Superior temporal gyrus (tissue), 1 donor: Measurements from ENCODE around the gene CSTPP1.

ENCODE experiments used
- DNase-seq: peaks from one replicate; pipeline ENCODE4 v3.0.0-alpha.2; 2016; ENCODE audit errors: extremely low spot score

CSTPP1 gene, protein sequence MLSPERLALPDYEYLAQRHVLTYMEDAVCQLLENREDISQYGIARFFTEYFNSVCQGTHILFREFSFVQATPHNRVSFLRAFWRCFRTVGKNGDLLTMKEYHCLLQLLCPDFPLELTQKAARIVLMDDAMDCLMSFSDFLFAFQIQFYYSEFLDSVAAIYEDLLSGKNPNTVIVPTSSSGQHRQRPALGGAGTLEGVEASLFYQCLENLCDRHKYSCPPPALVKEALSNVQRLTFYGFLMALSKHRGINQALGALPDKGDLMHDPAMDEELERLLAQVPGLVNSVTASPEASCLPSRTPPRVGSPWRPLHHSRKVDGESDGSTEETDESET

DNA sequence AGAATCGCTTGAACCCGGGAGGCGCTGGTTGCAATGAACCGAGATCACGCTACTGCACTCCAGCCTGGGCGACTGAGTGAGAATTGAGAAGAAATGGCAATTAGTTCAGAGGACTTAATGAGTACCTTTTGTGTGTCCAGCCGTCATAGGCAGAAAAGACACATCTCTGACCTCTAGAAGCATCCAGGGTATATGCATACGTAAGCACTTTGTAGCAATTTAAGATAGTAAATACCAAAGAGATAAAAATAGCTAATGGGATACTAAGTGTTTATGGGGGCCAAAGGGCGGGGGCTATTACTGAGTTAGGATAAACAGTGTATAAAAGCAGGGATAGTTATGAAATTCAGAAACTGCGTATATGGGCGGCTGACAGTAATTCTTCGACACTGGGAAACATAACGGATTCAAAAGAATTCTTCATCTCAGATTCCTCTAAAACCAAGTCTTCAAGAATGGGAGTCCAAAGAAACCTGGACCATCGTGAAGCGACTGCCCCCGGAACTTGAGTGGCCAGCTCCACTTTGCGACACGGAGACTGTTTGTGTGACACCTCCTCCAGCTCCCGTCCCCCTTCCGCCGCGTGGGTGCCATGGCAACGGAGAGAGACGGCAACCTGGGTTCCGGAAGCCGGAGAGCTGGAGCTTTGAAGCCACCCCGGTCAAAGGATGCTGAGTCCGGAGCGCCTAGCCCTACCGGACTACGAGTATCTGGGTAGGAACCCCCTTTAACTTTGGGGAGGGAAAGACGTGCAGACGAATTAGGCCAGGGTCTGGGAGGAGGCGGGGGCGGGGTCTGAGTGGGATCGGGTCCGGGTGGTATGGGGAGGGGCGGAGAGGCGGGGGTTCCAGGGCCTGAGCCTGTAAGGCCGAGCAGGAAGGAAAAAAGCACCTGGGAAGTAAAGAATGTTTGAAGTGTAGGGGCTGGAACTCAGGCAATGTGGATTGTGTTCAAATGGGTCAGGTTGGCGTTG, at the start of gene CSTPP1:
CSTPP1 (plus strand) TSS at position 624 of the 973 bp plus-strand sequence; CDS start at position 669, 45 bp downstream.
- peak; percentile 93 for DNase-seq

DNA sequence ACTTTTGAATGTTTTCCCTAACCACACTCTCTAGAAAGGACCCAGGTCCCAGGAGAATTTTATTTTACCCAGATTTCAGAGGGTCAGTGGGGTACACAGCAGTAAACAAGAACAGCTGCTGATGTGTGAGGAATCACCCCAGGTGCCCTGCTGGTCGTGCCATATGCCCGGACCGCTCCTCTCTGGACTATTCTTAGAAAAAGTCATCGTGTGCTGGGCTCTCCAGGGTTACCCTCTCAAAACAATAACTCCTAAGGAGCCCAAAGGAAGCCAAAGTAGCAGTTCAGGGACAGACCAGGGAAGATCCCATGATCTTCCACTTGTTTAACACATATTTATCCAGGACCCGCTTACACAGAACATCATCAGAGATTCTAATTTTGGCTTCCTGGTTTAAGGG, 47.9 kb upstream of the CSTPP1 start:
- no peak for DNase-seq

DNA sequence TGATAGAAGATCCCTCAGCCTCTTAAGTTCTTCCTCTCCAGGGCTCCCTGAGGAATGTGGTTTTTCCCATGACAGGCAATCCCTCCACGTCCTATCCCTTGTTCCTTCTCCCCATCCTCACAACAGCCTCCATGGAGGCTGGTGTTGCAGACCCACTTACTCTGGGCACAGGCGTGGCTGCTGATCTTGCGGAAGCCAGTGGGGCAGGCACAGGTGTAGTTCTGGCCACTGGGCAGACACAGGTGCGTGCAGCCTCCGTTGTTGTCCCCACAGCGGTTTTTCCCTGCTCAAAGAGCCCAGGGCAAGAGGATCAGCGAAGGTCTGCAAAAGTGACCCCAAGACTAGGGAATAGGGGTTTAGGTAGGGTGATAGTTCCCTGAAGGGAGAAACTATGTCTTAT, 47.3 kb upstream of the CSTPP1 start:
- DNase-seq: no peak

DNA sequence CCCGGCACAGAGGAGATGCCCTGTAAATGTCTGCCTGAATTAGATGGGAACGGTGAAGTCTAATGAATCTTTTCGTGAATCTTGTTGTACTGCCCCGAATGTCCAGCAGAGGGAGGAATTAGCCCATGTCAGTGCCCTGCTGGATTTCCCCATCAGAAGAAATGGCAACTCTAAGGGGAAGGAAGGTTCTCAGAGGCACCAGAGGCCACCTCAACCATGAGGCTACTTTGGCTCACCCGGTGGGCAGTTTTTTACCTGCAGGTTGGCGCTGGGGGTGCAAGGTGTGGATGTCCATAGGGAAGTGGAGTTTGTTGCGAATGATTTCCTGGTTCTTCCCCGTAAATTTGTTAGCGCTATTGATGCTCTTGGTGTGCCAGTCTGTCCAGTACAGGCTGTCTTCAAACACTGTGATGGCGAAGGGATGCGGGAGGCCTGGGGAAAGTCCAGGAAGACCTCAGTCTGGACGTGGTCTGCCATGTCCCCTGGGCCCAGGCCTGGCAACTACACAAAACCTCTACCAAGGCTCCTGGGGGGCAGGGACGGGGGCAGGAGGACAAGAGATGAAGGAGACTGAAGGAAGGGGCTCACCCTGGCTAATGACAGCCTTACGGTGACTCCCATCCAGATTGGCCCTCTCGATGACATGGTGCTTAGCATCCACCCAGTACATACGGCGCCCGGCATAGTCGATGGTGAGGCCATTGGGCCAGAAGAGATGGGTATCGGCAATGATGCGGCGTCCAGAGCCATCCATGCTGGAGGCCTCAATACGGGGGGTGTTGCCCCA, 46.7 kb upstream of the CSTPP1 start:
- peak; percentile 96 for DNase-seq

DNA sequence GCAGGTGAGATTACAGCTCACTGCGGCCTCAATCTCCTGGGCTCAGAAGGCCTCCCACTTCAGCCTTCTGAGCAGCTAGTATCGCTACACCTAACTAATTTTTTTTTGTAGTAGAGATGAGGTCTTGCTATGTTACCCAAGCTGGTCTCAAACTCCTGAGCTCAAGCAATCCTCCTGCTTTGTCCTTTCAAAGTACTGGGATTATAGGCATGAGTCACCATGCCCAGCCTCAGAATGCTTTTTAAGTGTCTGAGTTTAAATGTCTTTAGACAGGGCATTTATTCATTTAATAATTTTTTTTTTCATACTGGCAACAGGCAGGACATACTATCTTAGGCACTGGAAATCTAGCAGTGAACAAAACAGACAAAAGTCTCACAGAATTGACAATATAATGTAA, 45.9 kb upstream of the CSTPP1 start:
- DNase-seq: no peak

DNA sequence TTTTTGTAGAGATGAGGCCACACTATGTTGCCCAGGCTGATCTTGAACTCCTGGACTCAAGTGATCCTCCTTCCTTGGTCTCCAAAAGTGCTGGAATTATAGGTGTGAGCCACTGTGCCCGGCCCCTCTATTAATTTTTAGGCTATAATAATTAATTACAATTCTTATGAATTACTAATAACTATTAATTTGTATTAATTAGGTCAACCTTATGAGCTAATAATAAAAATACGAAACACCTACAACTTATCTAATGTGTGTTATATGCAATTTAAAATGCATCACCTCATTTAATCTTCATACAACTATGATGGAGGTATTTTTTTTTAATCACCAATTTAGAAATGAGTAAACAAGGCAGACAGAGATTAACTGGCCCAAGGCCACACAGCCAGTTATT, 44.5 kb upstream of the CSTPP1 start:
- no peak for DNase-seq

DNA sequence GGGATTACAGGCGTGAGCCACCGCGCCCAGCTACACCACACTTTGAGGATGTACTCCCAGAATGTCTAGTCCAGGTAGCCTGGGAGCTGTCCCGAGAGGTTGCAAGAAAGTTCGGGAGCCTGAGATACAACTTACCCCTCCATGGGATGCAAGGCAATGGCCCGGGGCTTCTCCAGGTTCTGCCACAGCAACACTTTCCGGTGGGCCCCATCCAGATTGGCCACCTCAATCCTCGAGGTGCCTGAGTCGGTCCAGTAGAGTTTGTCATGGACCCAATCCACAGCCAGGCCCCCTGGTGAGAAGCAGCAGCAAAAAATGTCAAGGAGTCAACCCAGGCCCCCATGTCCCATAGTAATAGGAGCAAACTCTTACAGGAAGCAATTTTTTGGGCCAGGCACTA, 43.7 kb upstream of the CSTPP1 start:
- DNase-seq: no peak

DNA sequence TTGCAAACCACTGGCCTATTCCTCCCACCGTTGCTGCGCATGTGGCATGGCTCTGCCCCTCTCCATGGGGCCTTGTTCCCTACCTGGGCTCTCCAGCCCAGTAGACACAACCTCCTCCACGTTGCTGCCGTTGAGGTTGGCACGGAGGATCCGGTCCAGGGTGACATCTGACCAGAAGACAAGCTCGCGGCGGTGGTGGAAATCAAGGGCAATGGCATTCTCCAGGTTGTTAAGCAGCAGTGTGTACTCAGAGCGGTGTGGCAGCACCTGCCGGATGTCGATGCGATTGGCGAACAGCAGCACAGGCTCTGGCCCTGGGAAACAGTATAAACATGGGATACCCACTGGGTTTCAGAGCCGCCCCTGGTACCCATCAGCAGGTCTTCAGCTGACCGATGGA, 42.1 kb upstream of the CSTPP1 start:
- DNase-seq: no peak

DNA sequence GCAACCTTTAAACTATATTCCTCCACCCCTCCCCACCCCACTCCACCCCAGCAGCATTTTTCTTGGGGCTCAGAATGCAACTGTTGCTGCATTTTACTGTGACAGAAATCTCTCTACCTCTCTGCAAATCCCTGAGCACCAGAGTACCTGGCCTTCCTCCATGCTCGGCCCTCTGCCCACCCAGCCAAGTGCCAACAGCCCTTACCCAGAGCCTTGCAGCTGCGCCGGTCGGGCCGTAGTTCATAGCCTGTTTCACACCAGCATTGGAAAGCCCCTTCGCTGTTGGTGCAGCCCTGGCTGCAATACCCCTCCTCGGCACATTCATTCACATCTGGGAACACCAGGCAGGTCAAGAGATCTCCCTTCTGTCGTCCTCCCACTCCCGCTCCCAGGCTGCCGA, 41.6 kb upstream of the CSTPP1 start:
- no peak for DNase-seq

DNA sequence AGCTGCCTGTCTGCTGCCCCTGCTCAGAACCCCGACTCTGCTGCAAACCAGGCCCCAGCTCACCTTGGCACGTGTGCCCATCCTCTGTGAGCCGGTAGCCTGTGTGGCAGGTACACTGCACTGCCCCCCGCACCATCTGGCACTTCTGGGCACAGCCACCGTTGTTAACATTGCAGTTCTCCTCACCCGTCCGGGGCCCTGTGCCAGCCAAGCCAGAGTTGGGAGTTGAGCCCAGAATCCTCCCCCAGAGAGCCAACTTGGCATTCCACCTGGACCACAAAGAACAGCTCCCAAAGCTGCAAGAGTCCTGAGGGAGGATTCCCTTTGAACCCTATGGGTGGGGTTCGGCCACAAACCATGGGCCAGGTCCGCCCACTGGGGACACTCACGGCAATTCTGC, 40.7 kb upstream of the CSTPP1 start:
- peak; percentile 73 for DNase-seq

DNA sequence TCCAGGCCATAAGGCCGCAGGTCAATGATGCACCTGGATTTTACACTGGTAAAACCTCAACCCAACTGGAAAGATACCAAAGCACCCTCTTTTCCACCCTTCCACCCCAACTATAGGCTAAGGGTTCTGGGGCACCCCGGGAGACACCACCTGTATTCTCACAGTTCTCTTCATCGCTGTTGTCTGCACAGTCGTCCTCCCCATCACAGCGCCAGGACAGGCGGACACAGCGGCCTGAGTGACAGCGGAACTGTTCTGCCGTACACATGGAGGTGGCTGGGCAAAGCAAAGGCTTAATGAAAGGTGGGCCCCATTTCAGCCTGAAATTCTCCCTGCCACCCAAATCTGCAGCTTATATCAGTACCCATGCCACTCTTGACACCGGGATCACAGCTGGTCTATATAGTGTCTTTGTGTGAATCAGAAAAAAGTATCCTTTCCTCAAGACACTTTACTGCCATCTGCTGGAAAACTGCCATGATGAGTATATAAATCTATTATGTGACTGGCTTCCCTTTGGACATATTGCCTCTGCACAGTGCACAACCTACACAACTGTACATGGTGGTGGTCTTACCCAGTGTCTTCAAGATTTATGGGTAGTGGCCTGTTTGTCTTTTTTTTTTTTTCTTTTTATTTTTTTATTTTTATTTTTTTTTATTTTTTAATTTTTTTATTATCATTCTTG, 39.7 kb upstream of the CSTPP1 start:
- DNase-seq: peak; percentile 59

DNA sequence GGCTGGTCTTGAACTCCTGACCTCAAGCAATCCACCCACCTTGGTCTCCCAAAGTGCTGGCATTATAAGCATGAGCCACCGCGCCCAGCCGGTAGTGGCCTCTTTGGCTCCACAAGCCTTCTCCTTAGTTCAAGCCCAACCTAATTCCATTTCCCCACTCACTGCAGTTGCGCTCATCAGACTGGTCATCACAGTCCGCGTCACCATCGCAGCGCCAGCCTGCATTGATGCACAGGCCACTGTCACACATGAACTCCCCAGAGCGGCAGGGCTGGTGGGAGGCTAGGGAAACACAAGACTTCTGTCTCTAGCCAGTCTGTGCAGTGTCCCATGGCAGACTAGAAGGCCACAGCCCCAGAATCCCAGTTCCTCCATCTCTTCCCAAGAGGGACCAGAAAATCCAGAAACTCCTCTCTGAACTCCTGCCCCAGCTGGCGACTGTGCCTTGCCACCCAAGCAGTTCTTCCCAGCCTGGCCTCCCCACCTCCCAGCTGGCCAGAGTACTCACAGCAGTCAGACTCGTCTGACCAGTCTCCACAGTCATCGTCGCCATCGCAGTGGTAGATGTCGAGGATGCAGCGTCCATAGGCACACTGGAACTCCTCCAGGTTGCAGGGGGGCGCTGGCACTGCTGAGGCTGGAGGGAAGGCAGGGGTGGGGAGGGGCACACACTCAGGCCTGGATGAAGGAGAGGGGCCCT, 38.0 kb upstream of the CSTPP1 start:
- no peak for DNase-seq

DNA sequence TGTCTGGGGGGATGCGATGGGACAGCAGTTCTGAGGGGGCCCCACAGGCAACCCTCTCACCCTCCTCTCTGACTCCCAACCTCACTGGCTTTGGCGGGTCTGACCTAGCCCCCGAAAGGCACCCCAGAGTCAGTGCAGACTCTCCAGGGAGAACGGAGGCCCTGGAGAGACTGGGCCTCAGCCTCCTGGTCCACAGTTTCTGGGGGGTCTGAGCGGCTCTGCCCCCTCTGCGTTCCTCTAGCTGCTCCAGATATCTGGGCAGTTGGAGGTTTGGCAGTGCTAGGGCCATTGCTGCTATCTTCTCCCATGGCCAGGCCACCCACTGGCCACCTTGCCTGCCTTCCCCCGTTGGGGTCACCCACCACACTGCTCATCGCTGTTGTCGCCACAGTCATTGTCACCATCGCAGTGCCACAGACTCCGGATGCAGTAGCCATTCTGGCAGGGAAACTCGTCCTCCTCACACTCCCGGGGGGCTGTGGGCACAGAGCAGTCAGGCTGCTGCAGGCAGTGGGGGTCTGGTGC, 37.0 kb upstream of the CSTPP1 start:
- DNase-seq: no peak

DNA sequence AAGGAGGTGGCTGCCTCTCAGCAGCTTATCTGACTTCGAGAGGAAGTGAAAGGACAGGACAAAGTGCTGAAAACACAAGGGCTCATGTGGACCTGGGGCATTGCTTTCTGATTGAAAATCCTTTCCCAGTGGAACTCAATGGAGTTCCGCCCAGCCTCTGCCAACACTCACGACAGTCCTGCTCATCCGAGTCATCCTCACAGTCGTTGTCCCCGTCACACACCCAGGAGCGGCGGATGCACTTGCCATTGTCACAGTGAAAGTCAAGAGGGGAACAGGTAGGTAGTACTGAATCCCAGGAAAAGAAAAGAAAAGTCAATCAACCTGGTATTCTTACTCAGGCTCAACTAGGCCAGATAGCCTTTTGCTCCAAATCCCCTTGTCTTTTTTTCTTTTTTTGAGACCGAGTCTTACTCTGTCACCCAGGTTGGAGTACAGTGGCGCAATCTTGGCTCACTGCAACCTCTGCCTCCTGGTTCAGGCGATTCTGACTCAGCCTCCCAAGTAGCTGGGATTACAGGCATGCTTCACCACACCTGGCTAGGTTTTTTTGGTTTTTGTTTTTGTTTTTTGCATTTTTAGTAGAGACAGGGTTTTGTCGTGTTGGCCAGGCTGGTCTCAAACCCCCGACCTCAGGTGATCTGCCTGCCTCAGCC, 36.3 kb upstream of the CSTPP1 start:
- no peak for DNase-seq

DNA sequence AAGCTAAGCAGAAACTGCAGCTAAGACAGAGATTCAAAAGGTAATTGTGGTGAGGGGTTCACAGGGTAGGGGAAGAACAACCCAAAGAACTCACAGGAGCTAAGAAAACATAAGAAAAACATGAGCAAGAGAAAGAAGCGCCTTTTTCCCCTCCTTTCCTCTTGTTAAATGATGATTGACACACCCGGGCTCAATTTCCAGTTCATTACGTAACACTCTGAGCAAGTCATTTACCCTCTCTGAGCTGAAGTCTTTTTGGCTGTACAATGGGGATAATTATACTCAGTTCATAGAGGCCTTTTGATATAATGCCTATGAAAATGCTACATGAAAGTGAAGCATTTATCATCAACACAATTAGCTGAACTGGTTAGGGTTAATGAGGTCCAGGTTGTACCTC, 35.4 kb upstream of the CSTPP1 start:
- DNase-seq: peak; percentile 69

DNA sequence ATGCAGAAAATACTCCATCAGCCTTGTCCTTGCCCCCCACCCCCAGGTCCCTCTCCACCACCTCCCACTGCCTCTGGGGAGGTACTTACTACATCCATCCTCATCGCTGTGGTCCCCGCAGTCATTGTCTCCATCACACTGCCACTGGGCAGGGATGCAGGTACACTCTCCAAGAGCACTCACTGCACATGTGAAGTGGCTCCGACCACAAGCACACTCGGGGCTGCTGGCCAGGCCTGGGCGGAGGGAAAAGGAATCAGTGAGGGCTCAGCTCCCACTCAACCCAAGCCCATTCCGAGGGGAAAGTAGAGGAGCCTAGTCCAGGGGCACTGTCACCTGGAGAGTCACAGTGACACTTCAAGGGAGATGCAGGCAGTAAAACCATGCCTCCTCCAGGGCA, 33.9 kb upstream of the CSTPP1 start:
- no peak for DNase-seq

DNA sequence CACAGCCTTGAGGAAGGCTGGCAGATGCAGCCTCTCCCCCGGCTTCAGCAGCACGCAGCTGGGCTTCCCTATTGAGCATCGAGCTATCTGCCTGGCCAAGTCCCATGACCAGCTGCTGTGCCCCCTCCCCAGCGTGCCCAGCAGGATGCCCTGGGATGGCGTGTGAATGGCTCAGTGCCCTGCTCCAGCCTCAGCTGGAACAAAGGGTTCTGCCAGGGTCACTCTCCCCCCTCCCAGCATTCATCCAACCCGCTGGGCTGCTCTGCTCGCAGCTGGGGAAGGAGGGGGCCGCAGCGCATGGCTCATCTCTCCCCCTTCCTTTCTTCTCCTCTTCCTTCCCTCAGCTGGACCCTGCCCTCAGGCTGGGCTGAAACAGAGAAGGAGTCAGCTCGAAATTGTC, 32.7 kb upstream of the CSTPP1 start:
- peak; percentile 97 for DNase-seq

DNA sequence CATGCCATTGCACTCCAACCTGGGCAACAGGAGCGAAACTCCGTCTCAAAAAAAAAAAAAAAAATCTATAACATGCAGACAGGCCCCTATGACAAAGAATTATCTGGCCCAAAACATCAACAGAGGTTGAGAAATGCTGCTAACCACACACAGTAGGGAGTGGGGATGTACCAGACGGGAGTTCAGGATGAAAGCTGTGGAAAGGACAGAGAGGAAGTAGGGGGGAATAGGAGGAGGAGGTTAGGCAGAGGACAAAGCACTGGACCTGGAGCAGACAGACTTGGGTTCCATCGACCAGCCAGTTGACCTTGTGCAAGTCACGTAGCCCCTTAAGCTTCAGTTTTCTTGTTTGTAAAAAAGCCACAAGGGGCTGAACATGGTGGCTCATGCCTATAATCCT, 30.8 kb upstream of the CSTPP1 start:
- no peak for DNase-seq

DNA sequence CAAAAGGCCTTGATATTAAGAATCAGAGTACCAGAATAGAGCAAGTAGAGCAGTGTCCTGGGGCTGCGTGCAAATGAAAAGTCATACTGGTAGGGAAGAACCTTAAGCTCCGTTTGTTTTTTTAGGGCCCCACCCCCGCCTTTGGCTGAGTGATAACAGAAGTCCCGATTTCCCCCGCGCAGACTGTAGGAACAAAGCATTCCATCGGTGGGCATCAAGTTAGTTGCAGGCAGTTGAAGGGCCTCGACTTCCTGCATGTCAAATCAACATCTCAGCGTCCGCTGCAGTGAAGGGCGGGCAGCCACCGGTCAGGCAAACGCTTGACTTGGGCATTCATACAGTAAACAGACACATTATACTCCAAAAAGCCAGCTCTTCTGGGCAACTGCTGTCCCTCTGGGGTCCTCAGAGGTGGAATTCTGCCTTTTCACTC, 29.9 kb upstream of the CSTPP1 start:
- peak; percentile 57 for DNase-seq

DNA sequence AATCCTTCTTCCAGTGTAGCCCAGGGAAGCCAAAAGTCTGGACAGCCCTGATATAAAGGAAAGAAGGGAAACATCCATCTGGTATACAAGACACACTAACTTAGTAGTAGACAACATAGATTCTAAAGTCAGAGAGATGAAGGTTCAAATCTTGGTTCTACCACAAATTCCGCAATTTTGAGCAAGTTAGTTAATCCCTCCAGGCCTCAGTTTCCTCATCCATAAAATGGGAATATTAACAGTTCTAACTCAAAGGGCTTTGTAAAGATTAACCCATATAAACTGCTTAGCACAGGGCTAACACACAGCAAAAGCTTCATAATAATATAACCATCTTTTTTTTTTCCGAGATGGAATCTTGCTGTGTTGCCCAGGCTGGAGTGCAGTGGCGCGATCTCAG, 29.0 kb upstream of the CSTPP1 start:
- no peak for DNase-seq
